A673 (cell line): Measurements from ENCODE around the gene USP48.

Experiments used
- CTCF ChIP-seq: fragments of 300-800, 200-600 bp; sonication (generic); conservative IDR thresholded peaks from 2 replicates; pipeline ENCODE4 v1.5.1; 2017; ENCODE audit warnings: low read depth, mild to moderate bottlenecking, antibody characterized with exemption, low read length, moderate library complexity, mixed read lengths
- EZH2 ChIP-seq: fragments of 200-600 bp; sonication (generic); IDR thresholded peaks from 2 replicates; pipeline ENCODE4 v1.6.1; 2017; ENCODE audit warnings: borderline replicate concordance, low read depth, mild to moderate bottlenecking, mixed read lengths, antibody characterized with exemption, low read length; ENCODE audit not compliant: poor library complexity, severe bottlenecking

- TF ChIP-seq CTCF (no peak), EZH2 (no peak)
Observed at GRCh38 chr1:21736011-21736410, 46.9 kb downstream of the USP48 start.
